ENCODE measurements around the gene PAF1.

- no peak for TF ChIP-seq YY1 (IDR thresholded peaks at IDR 0.05; ENCODE audit: low read depth)
- TF ChIP-seq EP300 (IDR thresholded peaks at IDR 0.05; ENCODE audit: borderline replicate concordance): no peak
- no peak for TF ChIP-seq TCF12 (IDR thresholded peaks at IDR 0.05; ENCODE audit: low read depth)
- TF ChIP-seq CEBPB (IDR thresholded peaks at IDR 0.05): no peak
- no peak for TF ChIP-seq RAD21 (IDR thresholded peaks at IDR 0.05; ENCODE audit: low read depth)
- no peak for TF ChIP-seq TEAD4 (IDR thresholded peaks at IDR 0.05)
- TF ChIP-seq REST (IDR thresholded peaks at IDR 0.05; ENCODE audit: low read depth): no peak
- TF ChIP-seq EGR1 (IDR thresholded peaks at IDR 0.05): no peak
- no peak for TF ChIP-seq USF1 (IDR thresholded peaks at IDR 0.05)
- TF ChIP-seq NFIC (IDR thresholded peaks at IDR 0.05): no peak
- TF ChIP-seq CREB1 (IDR thresholded peaks at IDR 0.05; ENCODE audit: low read depth): no peak
- TF ChIP-seq FOXM1 (IDR thresholded peaks at IDR 0.05; ENCODE audit: borderline replicate concordance, low read depth): no peak
Measured at GRCh38 chr19:39389631-39390414, 1.1 kb downstream of the PAF1 start.

Data from Ishikawa (cell line).